GM21576 (cell line): ENCODE data around the gene TSPEAR.

Experiments used
- ATAC-seq: cut with Tn5 transposase; IDR thresholded peaks from one replicate; pipeline ENCODE4 v1.9.1; 2021; ENCODE audit warnings: mild to moderate bottlenecking, moderate library complexity; ENCODE audit not compliant: unreplicated experiment

TSPEAR gene

DNA sequence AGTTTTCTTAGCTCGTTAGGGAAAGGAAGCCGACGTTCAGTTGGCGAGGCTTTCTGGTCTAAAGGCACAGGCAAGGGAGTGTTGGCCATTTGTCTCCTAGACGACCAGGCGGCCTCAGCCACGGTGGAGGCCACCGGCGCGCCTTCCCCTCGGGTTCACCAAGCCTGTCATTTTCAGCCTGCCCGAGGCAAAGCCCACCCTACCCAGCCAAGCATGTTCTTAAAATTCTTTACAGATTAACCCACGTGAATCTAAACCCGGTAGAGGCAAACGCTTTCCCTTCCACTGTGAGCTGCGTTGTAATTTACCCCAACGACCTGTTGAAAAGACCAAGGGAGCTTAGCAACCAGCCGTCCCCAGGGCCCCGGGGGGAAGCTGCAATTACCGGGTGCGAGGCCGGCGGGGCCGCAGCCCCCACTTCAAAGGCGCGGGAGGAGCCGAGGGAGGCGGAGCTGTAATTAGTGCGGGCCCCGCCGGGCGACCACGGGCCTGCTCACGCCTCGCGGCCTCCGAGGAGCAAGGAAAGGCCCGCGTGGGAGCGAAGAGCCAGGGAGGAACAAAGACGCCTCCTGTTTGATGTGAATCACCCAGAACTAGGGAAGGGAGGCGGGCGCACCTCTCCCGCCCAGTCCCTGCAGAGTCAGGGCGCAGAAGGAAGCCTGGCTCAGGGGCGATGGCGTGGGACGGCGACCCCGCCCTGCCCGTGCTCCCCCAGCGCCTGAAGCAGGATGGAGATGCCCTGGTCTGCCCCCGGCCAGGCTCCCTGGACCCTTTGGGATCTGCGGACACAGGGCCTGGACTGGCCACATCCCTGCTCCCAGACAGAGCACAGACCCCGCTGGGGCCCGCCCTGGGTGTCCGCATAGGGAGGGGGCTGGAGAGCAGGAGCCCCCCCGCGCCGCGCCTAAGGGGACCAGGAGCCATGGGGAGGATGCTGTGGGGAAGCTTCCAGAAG, 12.1 kb upstream of the TSPEAR start:
- ATAC-seq = no peak

DNA sequence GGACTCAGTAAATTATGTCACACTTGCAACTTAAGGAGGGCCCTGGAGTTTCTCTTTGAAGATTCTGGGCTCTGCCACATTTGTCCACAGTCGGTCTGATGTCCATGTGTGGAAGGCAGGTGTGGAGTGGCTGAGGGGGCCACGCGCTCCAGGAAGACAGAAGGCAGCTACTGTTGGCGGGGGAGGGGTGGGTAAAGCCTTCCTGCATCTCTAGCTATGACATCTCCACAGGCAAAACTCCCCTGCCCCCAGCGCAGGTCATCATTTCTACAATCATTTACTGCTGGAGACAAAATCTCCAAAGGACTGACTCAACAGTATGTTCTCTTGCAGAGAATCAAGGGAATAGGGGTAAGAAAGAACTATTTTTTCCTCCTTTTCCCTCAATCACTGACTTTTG, 11.4 kb upstream of the TSPEAR start:
- ATAC-seq = no peak

DNA sequence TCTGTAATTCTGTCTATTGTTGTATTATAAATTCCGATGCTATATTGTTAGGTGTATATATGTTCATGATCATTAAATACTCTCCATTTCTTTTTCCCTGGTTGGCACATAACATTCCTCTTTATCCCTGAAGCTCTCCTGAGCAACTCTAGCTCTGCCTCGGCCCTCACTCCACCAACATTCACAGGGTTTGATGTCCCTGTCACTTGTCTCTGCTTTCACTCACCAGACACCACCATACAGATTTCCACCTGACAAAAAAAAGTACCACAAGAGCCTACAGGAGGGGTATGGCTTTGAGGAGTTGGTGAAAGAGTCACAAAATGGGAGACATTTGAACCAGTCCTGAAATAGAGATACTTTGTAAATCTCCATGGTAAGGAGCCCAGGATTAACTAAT, 8.8 kb upstream of the TSPEAR start:
- ATAC-seq = no peak

DNA sequence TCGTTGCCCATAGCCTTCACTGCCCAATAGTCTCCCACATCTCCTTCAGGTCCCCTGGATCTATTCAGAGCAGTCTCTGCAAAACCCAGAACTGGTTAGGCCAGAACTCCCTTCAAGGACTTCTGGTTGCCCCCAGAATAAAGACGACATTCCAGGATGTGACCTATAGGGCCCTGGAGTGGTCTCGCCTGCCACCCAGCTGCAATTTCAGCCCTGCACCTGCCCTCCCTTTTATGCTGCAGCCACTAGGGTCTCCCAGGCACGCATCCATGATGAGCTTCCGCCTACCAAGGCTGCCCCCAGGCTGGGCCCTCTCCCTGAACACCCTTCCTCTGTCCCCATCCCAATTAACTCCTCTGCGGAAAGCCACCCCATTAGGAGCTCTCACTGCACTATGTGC, 7.2 kb upstream of the TSPEAR start:
- ATAC-seq = no peak

DNA sequence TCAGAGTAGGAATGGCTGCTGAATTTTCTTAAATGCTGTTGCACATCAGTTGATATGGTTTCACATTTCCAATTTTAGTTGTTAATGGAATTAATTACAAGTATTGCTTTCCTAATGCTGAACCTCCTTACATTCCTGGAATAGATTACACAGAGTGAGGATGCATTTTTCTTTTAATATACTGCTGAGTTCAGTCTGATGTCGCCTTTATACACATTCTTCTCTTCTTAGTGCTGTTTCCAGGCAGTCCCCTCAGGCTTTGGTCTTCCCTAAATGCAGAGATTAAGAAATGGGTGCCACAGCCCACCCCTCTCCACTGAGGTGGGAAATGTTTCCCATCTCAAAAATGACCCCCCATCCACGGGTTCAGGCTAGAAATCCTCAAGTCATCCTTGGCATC, 6.7 kb upstream of the TSPEAR start:
- no peak for ATAC-seq

DNA sequence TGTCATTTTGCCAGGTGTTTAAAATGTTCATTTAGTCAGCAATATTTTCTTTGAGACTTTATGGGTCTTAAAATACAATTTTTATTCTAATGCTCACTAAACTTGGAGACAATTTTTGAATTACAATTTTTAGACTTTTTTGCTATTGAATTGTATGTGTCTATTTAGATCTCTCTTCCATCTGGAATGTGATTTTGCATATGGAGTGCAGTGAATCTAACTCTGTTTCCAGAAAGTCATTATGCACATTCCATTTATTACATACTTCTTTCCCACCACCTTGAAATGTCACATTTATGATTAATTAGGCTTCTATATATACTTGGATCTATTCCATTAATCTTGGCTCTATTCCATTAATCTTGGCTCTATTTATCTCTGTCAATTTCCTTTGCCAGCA, 5.6 kb upstream of the TSPEAR start:
- no peak for ATAC-seq

DNA sequence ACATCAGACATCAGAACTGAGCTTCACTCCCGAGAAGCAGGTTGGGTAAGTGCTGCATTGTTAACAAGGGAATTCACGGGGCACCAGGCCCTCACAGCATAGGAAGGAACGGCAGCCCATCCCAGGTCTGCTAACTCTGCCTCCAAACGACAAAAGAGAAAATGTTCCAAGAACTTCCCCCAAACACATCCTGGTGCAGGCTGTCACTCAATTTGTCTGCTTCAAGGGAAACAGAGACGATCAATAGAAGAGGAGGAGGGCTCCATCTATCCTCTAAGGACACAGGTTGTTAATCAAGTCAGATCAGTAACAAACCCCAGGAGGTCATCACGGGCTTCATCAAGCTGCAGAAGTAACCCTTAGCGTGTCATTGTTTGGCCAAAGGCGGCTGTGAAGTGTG, 3.5 kb upstream of the TSPEAR start:
- ATAC-seq = no peak

DNA sequence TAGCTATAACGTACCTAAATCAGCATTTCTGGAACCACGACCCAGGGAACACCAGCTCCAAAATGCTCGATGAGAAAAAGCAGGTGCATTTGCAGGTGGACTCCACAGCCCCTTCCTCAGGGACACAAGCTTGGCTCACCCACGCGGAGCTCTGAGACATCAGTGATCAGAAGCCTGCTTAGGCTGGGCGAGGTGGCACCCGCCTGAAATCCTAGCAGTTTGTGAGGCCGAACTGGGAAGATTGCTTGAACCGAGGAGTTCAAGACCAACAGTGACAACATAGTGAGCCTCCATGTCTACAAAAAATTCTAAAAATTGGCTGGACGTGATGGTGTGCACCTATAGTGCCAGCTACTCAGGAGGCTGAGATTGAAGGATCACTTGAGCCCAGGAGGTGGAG, 2.5 kb upstream of the TSPEAR start:
- ATAC-seq = no peak

DNA sequence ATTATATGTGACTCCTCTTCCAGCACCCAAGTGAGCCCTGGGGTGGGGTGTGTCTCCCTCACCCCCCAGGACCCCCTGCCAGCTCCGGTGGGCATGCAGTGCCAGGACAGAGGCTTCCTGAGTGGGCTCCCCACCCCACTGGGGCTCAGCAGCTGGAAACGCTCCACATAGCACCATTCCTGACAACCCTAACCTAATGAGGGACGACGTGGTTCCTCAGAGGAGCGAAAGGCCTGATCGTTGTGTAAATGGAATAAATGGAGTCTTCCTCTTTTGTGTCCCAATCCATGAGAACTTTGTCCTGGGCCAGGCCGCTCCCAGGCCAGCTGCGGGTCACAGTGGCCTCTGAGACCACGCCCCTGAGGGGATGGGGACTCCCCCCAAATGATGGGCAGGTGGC, 1.8 kb upstream of the TSPEAR start:
- no peak for ATAC-seq

DNA sequence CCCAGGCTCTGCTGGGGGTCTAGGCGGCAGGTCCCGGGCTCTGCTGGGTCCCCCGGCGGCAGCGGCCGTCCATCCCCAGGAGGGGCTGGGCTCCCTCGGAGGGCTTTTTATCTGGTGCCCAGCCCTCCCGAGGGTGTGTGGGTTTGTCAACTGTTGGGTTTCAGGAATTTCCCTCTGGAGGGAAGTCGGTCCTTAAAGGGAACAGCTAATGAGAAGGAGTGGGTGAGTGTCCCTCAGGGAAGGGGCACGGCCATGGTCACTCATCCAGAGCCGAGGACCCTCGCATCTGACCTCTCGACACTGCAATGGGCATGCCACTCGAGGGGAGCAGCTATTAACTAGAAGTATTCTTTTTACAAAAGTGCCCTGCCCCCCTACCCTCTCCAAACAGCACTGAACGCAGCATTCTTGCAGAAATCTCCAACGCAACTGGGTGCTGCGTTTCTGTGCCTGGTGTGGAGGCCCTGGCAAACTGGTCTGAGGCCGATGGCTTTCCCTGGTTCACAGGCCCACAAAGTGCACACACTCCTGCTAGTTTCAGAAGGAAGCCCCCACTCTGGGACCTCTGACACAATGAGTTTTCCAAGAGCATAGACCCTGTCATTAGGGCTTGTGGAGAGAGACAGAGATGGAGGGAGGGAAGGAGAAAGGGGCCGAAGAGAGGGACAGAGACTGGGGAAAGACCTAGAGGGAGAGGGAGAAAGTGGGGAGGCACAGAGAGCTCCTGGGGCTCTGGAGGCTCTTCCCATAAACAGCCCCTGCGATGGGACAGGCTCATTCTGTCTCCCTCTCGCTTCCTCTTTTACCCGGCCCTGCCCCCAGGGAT, 1.0 kb upstream of the TSPEAR start:
- ATAC-seq = no peak

DNA sequence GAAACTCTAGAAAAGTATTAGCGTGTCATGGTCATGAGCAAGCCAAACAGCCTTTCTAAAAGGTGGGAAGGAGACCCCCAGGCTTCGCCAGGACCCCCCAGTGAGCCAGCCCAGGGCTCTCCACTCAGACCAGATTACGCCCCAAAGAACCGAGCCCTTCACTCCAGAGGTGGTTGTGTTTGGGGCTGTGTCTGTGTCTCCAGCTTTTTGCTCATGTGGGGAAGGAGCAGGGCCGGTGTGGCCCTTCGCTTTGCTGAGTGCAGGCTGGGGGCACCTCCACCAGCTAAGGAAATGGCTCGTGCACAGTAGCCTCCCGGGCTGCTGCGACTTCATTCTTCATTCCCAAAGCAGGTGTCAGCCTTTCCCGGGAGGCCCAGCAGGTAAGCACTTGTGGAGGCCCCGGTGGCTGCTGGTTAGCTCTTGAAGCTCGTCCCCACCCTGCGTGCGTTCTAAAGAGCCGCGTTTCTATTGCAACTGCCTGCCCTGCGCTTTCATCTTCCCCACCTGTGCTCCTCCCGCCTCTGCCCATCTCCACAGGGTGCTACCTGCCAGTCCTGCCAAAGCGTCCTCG, 531 bp downstream of the TSPEAR start:
- no peak for ATAC-seq

DNA sequence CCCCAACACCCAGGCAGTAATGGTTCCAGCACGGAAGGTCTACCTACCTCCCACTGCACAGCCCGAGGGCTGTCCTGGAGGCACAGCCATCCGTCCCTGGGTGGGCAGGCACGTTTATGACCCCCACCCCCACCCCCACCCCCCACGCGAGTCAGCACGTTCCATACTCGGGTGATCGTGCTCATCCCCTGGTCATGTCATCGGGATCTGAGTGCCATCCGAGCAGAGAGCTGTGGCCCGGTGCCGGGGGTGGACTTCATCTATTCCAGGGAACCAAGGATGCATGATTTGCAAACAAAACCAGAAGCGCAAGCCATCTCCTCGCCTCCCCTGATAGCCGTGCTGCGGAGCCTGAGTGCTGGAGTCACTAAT, 1.1 kb downstream of the TSPEAR start:
- ATAC-seq = no peak

DNA sequence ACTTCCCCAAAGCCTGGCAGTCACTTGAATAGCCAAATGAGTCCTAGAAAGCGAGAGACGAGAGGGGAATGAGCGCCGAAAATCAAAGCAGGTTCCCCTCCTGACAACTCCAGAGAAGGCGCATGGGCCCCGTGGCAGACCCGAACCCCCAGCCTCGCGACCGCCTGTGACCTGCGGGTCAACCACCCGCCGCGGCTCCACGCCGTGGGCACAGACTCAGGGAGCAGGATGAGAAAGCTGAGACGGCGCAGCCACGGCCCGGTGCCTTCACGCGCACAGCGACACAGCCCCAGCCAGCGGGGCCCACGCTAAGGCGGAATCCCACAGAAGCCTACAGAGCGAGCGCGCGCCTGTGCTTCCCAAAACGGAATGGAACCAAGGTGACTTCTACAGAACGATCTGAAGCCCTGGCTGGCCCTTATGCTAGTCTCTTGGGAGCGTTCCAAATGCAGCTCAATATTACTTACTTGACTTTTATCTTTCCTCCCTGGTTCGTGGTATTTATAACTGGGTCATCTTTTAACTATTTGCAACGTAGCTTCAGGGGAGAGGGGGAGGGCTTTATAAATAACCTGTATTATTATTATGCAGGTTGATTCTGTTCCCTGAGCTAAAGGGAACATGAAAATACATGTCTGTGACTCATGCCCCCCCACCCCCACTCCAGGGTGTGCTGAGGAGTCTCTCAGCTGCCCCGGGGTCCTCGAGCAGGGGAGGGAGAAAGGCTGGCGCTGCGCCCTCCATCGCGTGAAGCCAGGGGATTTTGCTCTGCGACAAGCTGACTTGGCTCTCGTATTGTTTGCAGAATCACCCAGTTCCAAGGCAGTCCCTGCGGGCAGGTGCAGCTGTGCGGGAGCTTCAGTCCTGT, 1.7 kb downstream of the TSPEAR start:
- no peak for ATAC-seq

DNA sequence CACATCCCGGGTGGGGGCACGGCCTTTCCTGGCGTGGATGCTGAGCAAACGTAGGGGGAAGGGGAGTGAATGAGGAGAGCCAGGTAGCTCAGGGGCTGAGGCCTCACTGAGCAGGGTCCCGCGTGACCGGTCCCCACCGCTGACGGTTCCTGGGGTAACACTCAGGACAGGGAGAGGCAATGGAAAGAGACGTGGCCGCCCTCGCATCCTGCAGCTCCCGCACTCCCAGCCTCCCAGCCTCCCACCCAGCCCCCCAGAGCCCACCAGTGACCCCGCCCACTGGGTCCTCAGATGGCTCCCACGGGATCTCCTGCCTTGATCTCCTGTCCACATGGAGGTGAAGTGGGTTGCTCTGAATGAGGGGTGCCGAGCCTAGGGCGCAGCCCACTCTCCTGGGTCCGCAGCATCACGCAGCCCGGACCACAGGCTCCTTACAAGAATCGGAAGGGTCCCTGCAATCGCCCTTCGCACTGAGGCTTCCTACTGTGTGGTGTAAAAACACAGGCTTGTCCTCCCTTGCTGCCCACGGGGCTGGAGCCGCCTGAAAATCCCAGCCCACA, 2.4 kb downstream of the TSPEAR start:
- ATAC-seq = no peak

DNA sequence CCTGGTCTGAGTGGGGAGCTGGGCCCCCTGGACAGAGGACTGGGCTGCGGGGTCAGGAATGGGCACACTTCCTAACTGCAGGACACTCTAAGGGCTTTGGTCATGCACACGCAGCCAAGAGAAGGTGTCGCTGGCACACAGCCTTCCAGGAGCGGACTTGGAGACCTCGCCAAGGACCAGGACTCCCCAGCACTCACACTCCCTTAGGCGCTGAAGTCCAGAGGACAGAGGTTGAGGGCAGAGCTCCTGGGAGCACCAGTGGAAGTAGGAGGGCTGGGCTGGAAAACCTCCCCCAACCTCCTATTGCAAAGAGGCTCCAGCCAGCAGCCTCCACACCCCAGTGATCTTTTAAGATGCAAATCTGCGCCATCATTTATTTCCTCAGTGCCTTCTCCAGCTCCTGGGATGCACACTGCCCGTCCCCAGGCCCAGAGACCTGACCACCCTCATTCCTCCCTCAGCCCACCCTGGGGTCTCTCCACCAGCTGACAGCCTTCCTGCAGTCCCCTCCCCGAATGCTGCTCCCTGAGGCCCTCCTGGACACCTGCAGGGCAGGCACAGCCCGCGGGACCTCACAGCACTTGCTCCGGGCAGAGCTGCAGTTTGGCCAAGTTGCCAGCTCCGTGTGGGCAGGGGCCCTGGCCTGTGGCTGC, 3.0 kb downstream of the TSPEAR start:
- ATAC-seq = no peak

DNA sequence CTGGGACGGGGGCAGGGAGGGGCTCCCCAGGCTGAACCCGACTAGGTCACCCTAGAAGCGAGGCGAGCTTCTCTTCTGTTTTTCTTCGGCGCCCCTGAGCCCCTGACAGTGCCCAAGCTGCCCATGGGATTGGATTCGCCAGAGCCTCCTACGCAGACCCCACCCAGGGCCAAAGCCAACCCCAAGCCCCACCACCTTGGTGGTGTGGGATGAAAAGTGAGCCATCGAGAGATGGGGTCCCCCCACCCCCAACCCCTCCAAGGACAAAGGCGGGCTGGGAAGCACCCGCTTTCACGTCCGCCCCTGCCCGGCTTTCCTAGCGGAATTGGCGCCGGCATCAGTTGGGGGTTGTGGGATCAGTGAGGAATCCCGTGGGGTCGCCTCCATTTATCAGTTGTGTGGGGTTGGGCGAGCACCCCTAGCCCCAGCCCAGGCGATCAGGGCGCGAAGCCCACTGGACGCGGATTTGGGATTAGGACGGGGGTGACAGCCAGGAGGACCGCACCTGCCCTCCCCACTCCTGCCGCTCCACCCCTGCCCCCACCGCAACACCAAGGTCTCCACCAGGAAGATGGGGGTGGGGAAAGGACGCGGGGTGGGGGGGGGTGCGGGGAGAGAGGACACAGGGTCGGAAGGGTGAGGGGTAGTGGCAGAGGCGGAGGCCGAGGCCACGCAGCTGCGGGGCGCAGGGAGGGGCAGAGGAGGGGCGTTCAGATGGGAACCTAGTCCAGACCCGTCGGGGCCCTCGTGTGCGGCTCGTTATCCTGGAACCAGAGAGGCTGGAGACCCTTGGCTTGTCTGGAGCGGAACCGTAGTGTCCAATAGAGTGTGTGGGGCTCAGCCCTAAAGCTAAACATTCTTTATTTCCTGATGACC, 4.4 kb downstream of the TSPEAR start:
- no peak for ATAC-seq

DNA sequence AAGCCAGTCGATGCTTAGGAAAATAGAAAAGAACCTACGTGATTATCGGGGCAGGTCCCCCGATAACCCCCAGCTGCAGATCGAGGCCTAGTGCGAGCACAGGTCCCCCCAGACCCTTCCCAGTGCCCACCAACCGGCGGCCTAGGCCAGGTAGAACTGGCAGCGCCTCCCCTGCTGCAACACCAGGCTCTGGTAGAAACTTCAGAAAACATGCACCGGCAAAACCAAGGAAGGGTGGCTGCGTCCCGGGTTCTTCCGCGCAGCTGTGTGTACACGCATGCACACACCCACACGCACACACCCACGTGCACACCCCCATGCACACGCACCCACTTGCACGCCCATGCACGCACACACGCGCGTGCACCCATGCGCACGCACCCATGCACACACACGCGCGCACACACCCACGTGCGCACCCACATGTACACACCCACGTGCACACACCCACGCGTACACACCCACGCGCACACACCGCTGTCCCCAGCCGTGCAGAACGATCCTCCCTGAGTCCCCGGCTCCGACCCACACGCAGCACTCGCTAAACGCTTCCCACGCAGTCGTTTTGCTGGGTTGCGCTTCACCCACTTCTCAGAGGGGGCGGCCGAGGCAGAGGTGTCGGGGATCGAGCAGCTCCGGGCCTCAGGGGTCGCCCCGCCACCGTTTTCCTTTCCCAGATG, 5.2 kb downstream of the TSPEAR start:
- no peak for ATAC-seq

DNA sequence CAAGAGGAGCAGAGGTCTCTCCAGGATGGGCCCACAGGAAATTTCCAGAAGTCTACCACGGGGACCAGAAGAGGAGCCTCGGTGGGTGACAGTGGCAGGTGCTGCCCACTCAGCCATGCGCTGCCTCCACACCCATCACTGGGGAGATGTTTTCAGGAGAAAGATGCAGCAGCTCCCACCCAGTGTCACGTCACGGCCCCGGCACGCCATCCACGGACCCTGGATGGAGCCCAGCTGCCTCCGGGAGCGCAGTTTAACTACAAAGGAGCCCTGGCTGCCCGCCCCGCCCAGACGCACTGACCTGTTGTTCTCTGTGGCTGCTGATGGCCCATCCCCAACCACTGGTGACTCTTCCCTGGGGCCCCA, 6.8 kb downstream of the TSPEAR start:
- ATAC-seq = no peak
